K562 (cell line): ENCODE measurements around the gene CLIC1. TPM values are rescaled to one million over a fixed set of nuclear protein-coding genes. Genes with fewer than 3 reads are reported as not detected.

Experiments
- DLX4 ChIP-seq: fragments of 250-450 bp; sonication (Bioruptor Pico); IDR thresholded peaks from 2 replicates; pipeline ENCODE4 v1.6.1; 2021; ENCODE audit warnings: mild to moderate bottlenecking
- HMG20B ChIP-seq: fragments of 250-450 bp; sonication (Bioruptor Pico); IDR thresholded peaks from 2 replicates; pipeline ENCODE4 v1.5.0; 2021; ENCODE audit warnings: mild to moderate bottlenecking
- MEF2A ChIP-seq: IDR thresholded peaks from 2 replicates; pipeline ENCODE4 v1.6.1; 2011; ENCODE audit warnings: low read depth, mild to moderate bottlenecking, low read length, moderate library complexity; ENCODE audit not compliant: control insufficient read depth
- NR2F6 ChIP-seq: fragments of 450-650 bp; formaldehyde crosslinking; IDR thresholded peaks from 2 replicates; pipeline ENCODE4 v1.4.0; 2020; ENCODE audit warnings: mild to moderate bottlenecking
- SIN3A ChIP-seq, 2 experiments: fragments of 150-350 bp in 1 of 2; IDR thresholded peaks; 2 replicates each; pipeline ENCODE4 v1.6.1; 2011 to 2016; ENCODE audit warnings: borderline replicate concordance in 2 of 2, low read depth in 2 of 2, low read length in 2 of 2, mild to moderate bottlenecking in 2 of 2, moderate library complexity in 2 of 2; ENCODE audit not compliant: control insufficient read depth in 1 of 2
- TAF1 ChIP-seq: IDR thresholded peaks from 2 replicates; pipeline ENCODE4 v1.6.1; 2011; ENCODE audit warnings: mild to moderate bottlenecking, low read length, moderate library complexity; ENCODE audit not compliant: insufficient read depth, control insufficient read depth, severe bottlenecking; ENCODE audit errors: extremely low read depth
- TBP ChIP-seq: optimal IDR thresholded peaks from 2 replicates; pipeline ENCODE3; 2011; ENCODE audit warnings: low read depth, low read length, improper control_type of control experiment
- ZNF124 ChIP-seq: sonication (generic); formaldehyde crosslinking; IDR thresholded peaks from 2 replicates; pipeline ENCODE4 v1.8.1; 2022; ENCODE audit warnings: missing genetic modification reagents
- ZNF407 ChIP-seq: fragments of 450-650 bp; IDR thresholded peaks from 2 replicates; pipeline ENCODE4 v1.6.1; 2016; ENCODE audit warnings: low read depth
- polyA plus RNA-seq, 8 experiments: library from polyadenylated mRNA; depleted of rRNA in 4 of 8; stranded (reverse) in 5 of 8; unstranded in 3 of 8; fragments of >200 nt; fragmentation: Nextera tagmentation in 2 of 8; fragmentation: Illumina TruSeq in 1 of 8; extraction: Ambion mirVana in 2 of 8; extraction: Trizol in 1 of 8; gene quantifications; 2 replicates each; pipeline versions ENCODE4 v1.2.1 to v1.2.3, GENCODE V29; 2011 to 2014; ENCODE audit warnings: inconsistent platforms in 1 of 8, missing spikeins in 1 of 8
- total RNA-seq, 7 experiments: library from RNA; depleted of rRNA in 6 of 7; stranded (reverse); fragments of >200 nt in 6 of 7; fragmentation: Illumina TruSeq in 2 of 7; extraction: Trizol in 2 of 7; gene quantifications; 2 replicates each; pipeline versions ENCODE4 v1.2.1 to v1.2.3, GENCODE V29; 2011 to 2021; ENCODE audit warnings: low replicate concordance in 1 of 7
- TF ChIP-seq, protein P1 (sequence below): fragments of 250-450 bp; sonication (Bioruptor Pico); IDR thresholded peaks from 2 replicates; pipeline ENCODE4 v1.8.0; 2021; ENCODE audit warnings: moderate library complexity, mild to moderate bottlenecking, inconsistent platforms
- TF ChIP-seq, protein P2 (sequence below): fragments of 250-450 bp; sonication (Bioruptor Pico); IDR thresholded peaks from 2 replicates; pipeline ENCODE4 v1.4.0; 2020; ENCODE audit warnings: mild to moderate bottlenecking, moderate library complexity

Gene CLIC1
- total and polyA plus RNA-seq, 9 of the 15 experiments (the other 6 are each of a cell fraction or from before 2014, with no cell fraction given) = 1,267 to 2,419 (median 1,808) TPM

DNA sequence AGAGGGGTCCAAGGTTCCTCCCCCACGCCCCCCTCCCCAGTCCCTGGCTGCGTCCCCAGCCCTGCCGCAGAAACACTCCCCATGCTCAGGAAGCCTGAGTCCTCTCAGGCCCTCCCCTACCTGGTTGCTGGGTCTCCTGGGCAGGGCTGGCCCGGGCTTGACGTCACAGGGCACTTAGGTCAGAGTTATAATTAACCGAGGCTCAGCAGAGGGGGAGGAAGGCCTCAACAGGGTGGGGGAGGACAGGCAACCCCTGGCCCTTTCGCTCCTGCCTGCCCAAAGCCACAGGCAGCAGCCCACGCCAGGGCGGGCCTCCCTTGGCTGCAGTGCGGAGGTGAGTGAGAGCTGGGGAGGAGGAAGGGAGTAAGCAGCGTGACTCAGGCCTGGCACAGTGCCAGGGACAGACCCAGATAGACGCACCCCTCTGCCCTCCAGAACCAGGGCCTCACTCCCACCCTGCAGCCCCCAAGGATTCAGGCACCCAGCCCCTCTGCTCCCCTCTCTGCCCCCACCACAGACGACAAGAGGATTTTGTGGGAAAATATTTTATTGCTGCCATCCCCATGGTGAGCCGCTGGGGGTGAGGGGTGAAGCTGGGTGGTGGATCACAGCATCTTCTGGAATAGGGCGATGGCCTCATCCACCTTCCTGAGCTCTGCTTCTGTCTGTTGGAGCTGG is 40.8 kb upstream of the CLIC1 start, which contains the start of gene VWA7 (continued):
- TF ChIP-seq ZNF124 = no peak
- TF ChIP-seq TAF1 = peak; percentile 87
- TF ChIP-seq MEF2A = peak; percentile 100
- no peak for TF ChIP-seq HMG20B (CRISPR knock-in tag)
- TF ChIP-seq, protein P1, sequence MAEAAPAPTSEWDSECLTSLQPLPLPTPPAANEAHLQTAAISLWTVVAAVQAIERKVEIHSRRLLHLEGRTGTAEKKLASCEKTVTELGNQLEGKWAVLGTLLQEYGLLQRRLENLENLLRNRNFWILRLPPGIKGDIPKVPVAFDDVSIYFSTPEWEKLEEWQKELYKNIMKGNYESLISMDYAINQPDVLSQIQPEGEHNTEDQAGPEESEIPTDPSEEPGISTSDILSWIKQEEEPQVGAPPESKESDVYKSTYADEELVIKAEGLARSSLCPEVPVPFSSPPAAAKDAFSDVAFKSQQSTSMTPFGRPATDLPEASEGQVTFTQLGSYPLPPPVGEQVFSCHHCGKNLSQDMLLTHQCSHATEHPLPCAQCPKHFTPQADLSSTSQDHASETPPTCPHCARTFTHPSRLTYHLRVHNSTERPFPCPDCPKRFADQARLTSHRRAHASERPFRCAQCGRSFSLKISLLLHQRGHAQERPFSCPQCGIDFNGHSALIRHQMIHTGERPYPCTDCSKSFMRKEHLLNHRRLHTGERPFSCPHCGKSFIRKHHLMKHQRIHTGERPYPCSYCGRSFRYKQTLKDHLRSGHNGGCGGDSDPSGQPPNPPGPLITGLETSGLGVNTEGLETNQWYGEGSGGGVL (CRISPR knock-in tag) = no peak
- TF ChIP-seq DLX4 (CRISPR knock-in tag) = no peak
- TF ChIP-seq SIN3A (IDR thresholded peaks at IDR 0.05; ENCODE audit: borderline replicate concordance in 2 of 2, control insufficient read depth in 1 of 2, low read depth in 2 of 2, low read length in 2 of 2) = peak; percentile 68 to 92; a peak in 2 of 4 replicates
- TF ChIP-seq ZNF407 = no peak
- TF ChIP-seq, protein P2, sequence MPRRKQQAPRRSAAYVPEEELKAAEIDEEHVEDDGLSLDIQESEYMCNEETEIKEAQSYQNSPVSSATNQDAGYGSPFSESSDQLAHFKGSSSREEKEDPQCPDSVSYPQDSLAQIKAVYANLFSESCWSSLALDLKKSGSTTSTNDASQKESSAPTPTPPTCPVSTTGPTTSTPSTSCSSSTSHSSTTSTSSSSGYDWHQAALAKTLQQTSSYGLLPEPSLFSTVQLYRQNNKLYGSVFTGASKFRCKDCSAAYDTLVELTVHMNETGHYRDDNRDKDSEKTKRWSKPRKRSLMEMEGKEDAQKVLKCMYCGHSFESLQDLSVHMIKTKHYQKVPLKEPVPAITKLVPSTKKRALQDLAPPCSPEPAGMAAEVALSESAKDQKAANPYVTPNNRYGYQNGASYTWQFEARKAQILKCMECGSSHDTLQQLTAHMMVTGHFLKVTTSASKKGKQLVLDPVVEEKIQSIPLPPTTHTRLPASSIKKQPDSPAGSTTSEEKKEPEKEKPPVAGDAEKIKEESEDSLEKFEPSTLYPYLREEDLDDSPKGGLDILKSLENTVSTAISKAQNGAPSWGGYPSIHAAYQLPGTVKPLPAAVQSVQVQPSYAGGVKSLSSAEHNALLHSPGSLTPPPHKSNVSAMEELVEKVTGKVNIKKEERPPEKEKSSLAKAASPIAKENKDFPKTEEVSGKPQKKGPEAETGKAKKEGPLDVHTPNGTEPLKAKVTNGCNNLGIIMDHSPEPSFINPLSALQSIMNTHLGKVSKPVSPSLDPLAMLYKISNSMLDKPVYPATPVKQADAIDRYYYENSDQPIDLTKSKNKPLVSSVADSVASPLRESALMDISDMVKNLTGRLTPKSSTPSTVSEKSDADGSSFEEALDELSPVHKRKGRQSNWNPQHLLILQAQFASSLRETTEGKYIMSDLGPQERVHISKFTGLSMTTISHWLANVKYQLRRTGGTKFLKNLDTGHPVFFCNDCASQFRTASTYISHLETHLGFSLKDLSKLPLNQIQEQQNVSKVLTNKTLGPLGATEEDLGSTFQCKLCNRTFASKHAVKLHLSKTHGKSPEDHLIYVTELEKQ (CRISPR knock-in tag) = no peak
- TF ChIP-seq TBP = peak; percentile 67
- TF ChIP-seq NR2F6 (CRISPR knock-in tag) = no peak; the same call in 1 of the 2 replicates
